DMS 273 (cell line): ENCODE data around the gene GSN.

ENCODE experiments used
- DNase-seq: peaks from one replicate; lab custom pipeline; 2025; ENCODE audit not compliant: unreplicated experiment; lab: John Stamatoyannopoulos, UW

Gene GSN

DNA sequence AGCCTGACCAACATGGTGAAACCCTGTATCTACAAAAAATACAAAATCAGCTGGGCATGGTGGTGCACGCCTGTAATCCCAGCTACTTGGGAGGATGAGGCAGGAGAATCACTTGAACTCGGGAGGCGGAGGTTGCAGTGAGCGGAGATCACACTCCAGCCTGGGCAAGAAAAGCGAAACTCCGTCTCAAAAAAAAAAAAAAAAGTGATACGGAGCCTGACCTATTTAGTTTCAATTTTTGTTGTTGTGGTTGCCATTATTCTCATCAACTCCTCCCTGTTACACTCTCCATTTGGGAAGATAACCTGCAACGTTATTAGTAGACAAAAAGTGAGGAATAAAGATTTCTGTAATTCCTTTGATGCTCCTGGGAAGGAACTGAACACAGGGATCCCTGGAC, 100.8 kb downstream of the GSN start:
- DNase-seq: peak; percentile 18

DNA sequence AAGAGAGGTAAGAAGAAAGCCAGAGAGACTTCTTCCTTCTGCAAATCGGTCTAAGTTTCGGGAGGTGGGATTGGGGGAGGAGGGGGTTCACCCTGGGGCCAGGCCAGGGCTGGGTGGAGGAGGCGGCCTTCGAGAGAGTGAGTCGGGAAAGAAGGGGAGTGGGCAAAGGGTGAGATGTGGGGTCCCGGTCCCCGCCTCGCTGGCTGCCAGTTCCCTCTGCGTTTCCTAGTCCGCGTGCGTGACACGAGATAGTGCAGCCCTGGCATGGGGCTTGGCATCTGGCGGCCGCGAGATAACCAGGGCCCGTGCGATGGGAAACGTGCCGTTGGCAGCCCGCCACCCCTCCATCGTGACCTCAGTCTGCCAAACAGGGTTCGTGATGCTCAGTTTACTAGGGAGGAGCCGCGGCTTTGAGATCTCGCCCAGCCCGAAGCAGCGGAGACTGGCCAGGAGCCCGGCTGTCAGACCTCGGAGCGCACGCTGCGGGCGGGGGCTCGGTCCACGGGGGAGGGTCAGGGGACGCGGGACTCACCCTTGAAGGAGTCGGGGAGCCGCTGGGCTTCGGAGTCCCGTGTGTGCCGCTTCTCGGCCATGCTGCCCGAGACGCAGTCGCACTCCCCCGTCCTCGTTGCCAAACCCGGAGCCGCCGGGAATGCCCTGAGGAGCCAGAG, 101.8 kb downstream of the GSN start, which contains the start of gene STOM:
STOM (minus strand) TSS at position 656 of the 671 bp plus-strand sequence; CDS start at position 593, 63 bp downstream.
- peak; percentile 95 for DNase-seq

DNA sequence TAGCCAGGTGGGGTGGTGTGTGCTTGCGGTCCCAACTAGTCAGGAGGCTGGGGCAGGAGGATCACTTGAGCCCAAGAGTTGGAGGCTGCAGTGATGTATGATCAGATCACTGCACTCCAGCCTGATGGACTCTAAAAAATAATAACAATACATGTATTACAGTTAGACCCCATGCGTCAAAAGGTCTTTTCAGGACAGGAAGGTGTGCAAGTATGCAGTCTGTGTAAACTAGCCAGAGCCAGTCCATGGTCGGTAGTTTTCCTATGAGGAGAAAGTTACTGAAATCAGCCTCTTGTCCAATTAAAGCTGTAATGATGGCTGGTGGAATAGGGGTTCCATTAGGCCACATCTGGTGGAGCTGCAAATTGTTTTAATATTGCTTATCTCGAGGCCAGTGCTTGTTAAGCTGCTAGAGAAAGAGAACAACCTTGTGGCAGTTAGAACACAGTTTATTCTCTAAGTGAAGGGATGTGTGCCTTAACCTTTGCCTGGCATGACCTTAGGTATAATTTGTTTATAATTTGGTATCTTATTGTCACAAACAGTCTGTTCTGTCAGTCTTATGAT, 103.6 kb downstream of the GSN start:
- DNase-seq: peak; percentile 49

DNA sequence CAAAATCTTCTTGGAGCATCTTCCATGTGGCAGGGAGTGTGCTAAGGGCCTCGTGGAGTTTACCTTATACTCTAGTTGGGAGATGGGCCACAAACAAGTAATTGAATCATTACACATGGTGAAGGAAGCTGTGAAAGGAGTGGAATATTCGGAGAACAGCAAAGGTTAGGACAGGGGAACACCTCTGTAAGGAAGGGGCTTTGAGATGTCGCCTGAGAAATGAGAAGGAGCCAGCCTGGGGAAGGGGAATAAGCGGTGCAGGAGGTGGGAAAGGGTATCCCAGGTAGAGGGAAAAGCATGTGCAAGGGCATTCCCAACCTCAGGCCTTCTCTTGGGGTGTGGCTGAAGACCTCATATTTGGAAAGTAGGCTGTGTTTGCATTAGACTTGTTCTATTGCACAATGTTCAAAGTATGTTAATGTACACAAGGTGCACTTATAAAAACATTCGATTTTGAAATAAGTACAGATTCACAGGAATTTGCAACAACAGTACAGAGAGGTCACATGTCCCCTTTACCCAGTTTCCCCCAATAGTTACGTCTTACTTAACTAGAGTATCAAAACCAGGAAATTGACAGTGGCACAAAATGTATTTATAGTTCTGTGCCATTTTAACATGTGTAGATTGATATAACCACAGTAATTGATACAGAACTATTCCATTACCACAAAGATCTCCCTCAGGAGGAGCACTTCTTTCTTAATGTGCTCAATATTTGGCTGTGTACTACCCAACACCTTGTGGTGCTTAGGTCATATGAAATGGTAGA, 104.5 kb downstream of the GSN start:
- peak; percentile 34 for DNase-seq

DNA sequence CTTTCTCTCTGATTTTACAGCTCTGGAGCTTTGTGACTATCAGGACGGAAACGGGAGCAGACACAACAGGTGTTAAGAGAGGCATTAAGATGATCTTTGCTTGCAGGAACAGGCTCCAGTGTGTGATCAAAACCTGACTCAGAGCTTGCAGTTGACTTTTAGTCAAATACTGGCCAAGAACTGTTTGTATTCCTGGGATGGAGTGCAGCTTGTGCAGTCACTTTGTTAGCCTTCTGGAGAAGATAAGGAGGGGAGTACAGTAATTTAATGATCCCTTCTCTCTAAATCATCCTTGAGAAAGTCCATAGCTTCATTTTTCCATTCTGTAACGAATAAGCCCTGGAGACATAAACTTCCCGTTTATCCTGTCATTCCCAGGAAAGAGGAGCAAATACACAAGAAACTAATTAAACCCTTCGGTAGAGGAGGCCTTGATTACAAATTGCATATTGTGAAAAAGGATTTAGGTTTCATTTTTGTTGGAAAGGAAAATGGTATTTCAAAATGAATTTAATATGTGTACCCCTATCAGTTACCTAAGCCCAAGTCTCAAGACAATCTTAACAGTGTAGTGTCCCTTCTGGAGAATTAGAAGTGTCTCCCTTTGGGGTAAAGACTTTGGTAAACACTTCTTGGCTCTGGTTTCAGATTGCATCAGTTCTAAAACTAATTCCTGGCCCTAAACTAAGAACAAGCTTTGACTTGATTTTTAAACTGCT, 105.2 kb downstream of the GSN start:
- peak; percentile 62 for DNase-seq

DNA sequence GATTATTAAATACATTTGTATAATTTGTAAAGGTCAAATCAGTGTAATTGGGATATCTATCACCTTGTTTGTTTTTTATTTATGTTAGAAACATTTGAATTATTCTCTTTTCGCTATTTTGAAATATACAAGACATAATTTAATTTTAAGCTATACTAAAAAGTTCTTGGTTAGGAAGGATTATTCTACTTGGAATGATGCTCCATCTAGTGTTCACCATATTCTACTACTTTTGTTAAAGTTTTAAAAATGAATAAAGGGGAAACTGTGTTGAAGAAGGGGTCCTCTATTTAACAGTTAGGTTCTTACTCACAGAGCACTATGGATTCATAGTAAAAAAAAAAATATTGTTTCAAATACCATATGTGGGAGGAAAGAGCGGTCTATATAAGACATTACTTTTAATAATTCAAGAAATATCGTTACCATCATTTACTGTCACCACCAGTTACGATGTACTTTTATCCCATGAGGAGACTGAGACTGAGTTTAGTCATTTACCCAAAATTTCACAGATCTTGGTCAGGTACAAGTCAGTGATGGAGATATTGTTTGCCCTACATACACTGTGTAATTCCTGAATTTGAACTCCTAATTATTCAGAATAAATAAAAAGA, 108.4 kb downstream of the GSN start:
- peak; percentile 33 for DNase-seq

DNA sequence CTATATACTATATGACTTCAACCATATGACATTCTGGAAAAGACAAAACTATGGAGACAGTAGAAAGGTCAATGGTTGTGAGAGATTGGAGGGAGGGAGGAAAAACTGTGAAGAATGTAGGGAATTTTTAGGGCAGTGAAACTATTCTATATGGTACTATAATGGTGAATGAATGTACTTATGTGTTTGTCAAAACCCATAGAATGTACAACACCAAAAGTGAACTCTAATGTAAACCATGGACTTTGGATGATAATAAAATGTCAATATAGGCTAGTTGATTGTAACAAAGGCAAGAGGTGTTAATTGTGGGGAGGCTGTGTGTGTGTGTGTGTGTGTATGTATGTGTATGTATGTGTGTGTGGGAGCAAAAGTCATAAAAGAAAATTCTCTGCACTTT, 112.9 kb downstream of the GSN start:
- no peak for DNase-seq
